HepG2 (cell line): ENCODE measurements around the gene HMCN1. TPM values are rescaled to one million over a fixed set of nuclear protein-coding genes. Genes with fewer than 3 reads are reported as not detected.

Experiments used
- ATAC-seq: fragments of 200-7000 bp; cut with Tn5 transposase; 3 replicates; pipeline ENCODE4 v1.9.1; 2020; ENCODE audit warnings: mild to moderate bottlenecking, moderate library complexity
- BruUV-seq: library from RNA; stranded (reverse); fragments of 400-500 nt; replicated peaks from 2 replicates; lab custom pipeline; 2021; lab: Mats Ljungman, UMichigan
- CTCF ChIA-PET: fragments of 300-600 bp; formaldehyde crosslinking; extraction: SDS; loops from one replicate; lab custom pipeline; 2021; ENCODE audit warnings: low total read pairs, inconsistent platforms, low intra/inter-chr PET ratio; lab: Yijun Ruan, JAX
- POLR2A ChIA-PET: fragments of 350-600 bp; sonication (Branson Sonifier 250); formaldehyde crosslinking; loops from one replicate; lab custom pipeline; 2020; ENCODE audit warnings: antibody characterized with exemption, inconsistent platforms; lab: Yijun Ruan, JAX
- DNase-seq: peaks from one replicate; pipeline ENCODE4 v3.0.0-alpha.2; 2015; ENCODE audit warnings: low spot score
- FAIRE-seq: peaks from 3 replicates; lab custom pipeline; 2011; peaks lifted over from hg19 to GRCh38; lab: Jason Lieb, UNC
- H2AFZ ChIP-seq: one replicate; pipeline ENCODE4 v1.6.1; 2011; ENCODE audit warnings: low read length, inconsistent platforms
- H3K27ac ChIP-seq: fragments of 300-600 bp; 3 replicates; pipeline ENCODE4 v1.8.0; 2011; ENCODE audit warnings: mixed run types, mild to moderate bottlenecking, mixed read lengths, low read length, inconsistent platforms; ENCODE audit not compliant: insufficient read depth; ENCODE audit errors: extremely low read length
- H3K27me3 ChIP-seq, 2 experiments: fragments of 200-600 bp in 1 of 2; 2 replicates in 1 of 2; 3 replicates in 1 of 2; pipeline versions ENCODE4 v1.6.0 to v1.8.0; 2011; ENCODE audit warnings: low read length in 2 of 2, mild to moderate bottlenecking in 2 of 2, moderate library complexity in 2 of 2, inconsistent platforms in 1 of 2; ENCODE audit not compliant: insufficient read depth in 2 of 2, control insufficient read depth in 1 of 2
- H3K36me3 ChIP-seq, 2 experiments: fragments of 200-600 bp in 1 of 2; replicated peaks in 1 of 2; 2 replicates in 1 of 2; 3 replicates in 1 of 2; pipeline versions ENCODE4 v1.5.1 to v1.8.0; 2011; ENCODE audit warnings: low read length in 2 of 2, inconsistent platforms in 1 of 2; ENCODE audit not compliant: insufficient read depth in 2 of 2, control insufficient read depth in 1 of 2
- H3K4me1 ChIP-seq: 2 replicates; pipeline ENCODE4 v1.5.1; 2012; ENCODE audit warnings: low read length, inconsistent platforms; ENCODE audit not compliant: insufficient read depth
- H3K4me2 ChIP-seq: 2 replicates; pipeline ENCODE4 v1.6.0; 2011; ENCODE audit warnings: low read depth, low read length, inconsistent platforms
- H3K4me3 ChIP-seq, 3 experiments: fragments of 200-600 bp in 1 of 3; sonication (generic), shearing (Covaris generic) in 1 of 3; replicated peaks in 1 of 3; 2 replicates each; pipeline ENCODE4 v1.5.1; 2011 to 2016; ENCODE audit warnings: low read length in 3 of 3, inconsistent platforms in 2 of 3, low read depth in 2 of 3, mild to moderate bottlenecking in 2 of 3, control low read depth in 1 of 3, mixed read lengths in 1 of 3; ENCODE audit not compliant: insufficient read depth in 1 of 3
- H3K79me2 ChIP-seq: one replicate; pipeline ENCODE4 v1.6.1; 2011; ENCODE audit warnings: low read length, inconsistent platforms; ENCODE audit not compliant: insufficient read depth
- H3K9ac ChIP-seq: 2 replicates; pipeline ENCODE4 v1.6.0; 2011; ENCODE audit warnings: mild to moderate bottlenecking, low read depth, low read length, inconsistent platforms; ENCODE audit not compliant: insufficient read depth
- H3K9me3 ChIP-seq: 2 replicates; pipeline ENCODE4 v1.5.1; 2012; ENCODE audit warnings: mild to moderate bottlenecking, low read length
- H4K20me1 ChIP-seq: 2 replicates; pipeline ENCODE4 v1.6.0; 2011; ENCODE audit warnings: inconsistent platforms, mild to moderate bottlenecking, low read length, moderate library complexity; ENCODE audit not compliant: insufficient read depth
- GPBP1L1 ChIP-seq: sonication (generic); formaldehyde crosslinking; IDR thresholded peaks from 2 replicates; pipeline ENCODE4 v1.5.0; 2020; ENCODE audit warnings: mild to moderate bottlenecking, missing genetic modification reagents
- KMT2B ChIP-seq: IDR thresholded peaks from 2 replicates; pipeline ENCODE4 v1.6.1; 2016; ENCODE audit warnings: missing genetic modification reagents, missing compliant biosample characterization
- SMARCC2 ChIP-seq: fragments of 450-650 bp; IDR thresholded peaks from 2 replicates; pipeline ENCODE4 v1.6.1; 2017; ENCODE audit warnings: antibody characterized with exemption, mild to moderate bottlenecking
- SMC3 ChIP-seq: IDR thresholded peaks from 2 replicates; pipeline ENCODE4 v1.6.1; 2011; ENCODE audit warnings: low read length, improper control_type of control experiment
- SP4 ChIP-seq: sonication (generic); formaldehyde crosslinking; IDR thresholded peaks from 2 replicates; pipeline ENCODE4 v1.8.1; 2023; ENCODE audit warnings: mild to moderate bottlenecking, missing genetic modification reagents
- SRY ChIP-seq: sonication (generic); formaldehyde crosslinking; IDR thresholded peaks from 2 replicates; pipeline ENCODE4 v1.8.0; 2022; ENCODE audit warnings: mild to moderate bottlenecking, missing genetic modification reagents
- ZNF343 ChIP-seq: sonication (generic); formaldehyde crosslinking; IDR thresholded peaks from 2 replicates; pipeline ENCODE4 v1.4.0; 2020; ENCODE audit warnings: mild to moderate bottlenecking, missing genetic modification reagents
- ZNF703 ChIP-seq: sonication (generic); formaldehyde crosslinking; IDR thresholded peaks from 2 replicates; pipeline ENCODE4 v1.5.1; 2020; ENCODE audit warnings: missing genetic modification reagents, mild to moderate bottlenecking, moderate library complexity, borderline replicate concordance
- ZNF891 ChIP-seq: sonication (generic); formaldehyde crosslinking; IDR thresholded peaks from 2 replicates; pipeline ENCODE4 v1.5.0; 2020; ENCODE audit warnings: mild to moderate bottlenecking, missing genetic modification reagents
- WGBS: methylation state at CpG from one replicate; pipeline ENCODE4 v1.1.6; 2017; ENCODE audit warnings: low lambda C conversion rate; 5-methylcytosine and 5-hydroxymethylcytosine counted together
- in situ Hi-C: cut with HindIII; loops from 2 replicates; pipeline ENCODE4 v1.10.0; 2017; ENCODE audit warnings: low pct_unique_long_range_greater_than_20kb; ENCODE audit not compliant: extremely low pct_ligation_motif_present
- intact Hi-C: fragments of 100-400 bp; cut with micrococcal nuclease; formaldehyde crosslinking; loops from one replicate; pipeline ENCODE4 v1.10.0; 2022; ENCODE audit not compliant: unreplicated experiment
- polyA plus RNA-seq, 8 experiments: library from polyadenylated mRNA; depleted of rRNA in 3 of 8; stranded (reverse) in 7 of 8; unstranded in 1 of 8; fragments of >200 nt; fragmentation: Illumina TruSeq in 4 of 8; extraction: Trizol in 4 of 8; gene quantifications; 2 replicates each; pipeline versions ENCODE4 v1.2.1 to v1.2.3, GENCODE V29; 2011 to 2016; ENCODE audit warnings: low read depth in 4 of 8, missing spikeins in 1 of 8, mixed read lengths in 1 of 8; ENCODE audit not compliant: insufficient read depth in 1 of 8
- total RNA-seq, 5 experiments: library from RNA; depleted of rRNA; stranded (reverse); fragments of >200 nt; fragmentation: Illumina TruSeq; extraction: Trizol; gene quantifications; 2 replicates each; pipeline ENCODE4 v1.2.3, GENCODE V29; 2016; ENCODE audit warnings: low read depth in 1 of 5

The HMCN1 gene
- total and polyA plus RNA-seq, 2 of the 13 experiments (the other 11 are each of a cell fraction or from before 2014, with no cell fraction given), result 0.03 TPM; not detected in 1

GRCh38 chr1:185972096-185972850, 238.1 kb downstream of the HMCN1 start:
- WGBS, result under 1% methylated on average over 3 of the region's 3 CpGs
- DNase-seq (no peak), ATAC-seq (no peak), FAIRE-seq (no peak)
- no peaks in the 10 kb centered on the region for H3K27me3 ChIP-seq
- CTCF ChIA-PET, result no interaction called here
- no peak overlapping the region for H3K4me2 ChIP-seq
- no peaks in the 10 kb centered on the region for H3K9me3 ChIP-seq
- H3K36me3 ChIP-seq, result no peaks in the 10 kb centered on the region
- BruUV-seq, result no TSS peak
- no peak overlapping the region for H3K4me3 ChIP-seq
- in situ Hi-C loops (no loop called here), intact Hi-C loops (no loop called here)
- no peak overlapping the region for H2AFZ ChIP-seq
- TF ChIP-seq GPBP1L1 (CRISPR knock-in tag) (no peak), SP4 (CRISPR knock-in tag) (no peak), ZNF891 (CRISPR knock-in tag) (no peak)
- POLR2A ChIA-PET, result no interaction called here
- H3K79me2 ChIP-seq, result no peaks in the 10 kb centered on the region
- H4K20me1 ChIP-seq, result no peaks in the 10 kb centered on the region
- H3K27ac ChIP-seq, result no peak overlapping the region
- no peaks in the 10 kb centered on the region for H3K4me1 ChIP-seq
- no peak overlapping the region for H3K9ac ChIP-seq

GRCh38 chr1:185973645-185974044, 239.5 kb downstream of the HMCN1 start:
- ATAC-seq (no peak), FAIRE-seq (no peak), DNase-seq (no peak)
- H3K36me3 ChIP-seq, result no peaks in the 10 kb centered on the region
- H3K27me3 ChIP-seq, result no peaks in the 10 kb centered on the region
- no peak overlapping the region for H3K4me3 ChIP-seq
- H3K27ac ChIP-seq, result no peak overlapping the region
- H3K4me1 ChIP-seq, result no peaks in the 10 kb centered on the region
- no peak overlapping the region for H2AFZ ChIP-seq
- no peak overlapping the region for H3K4me2 ChIP-seq
- no peak for TF ChIP-seq KMT2B (CRISPR knock-in tag)
- no peak for TF ChIP-seq ZNF343 (CRISPR knock-in tag)
- TF ChIP-seq SMC3, result no peak
- TF ChIP-seq SMARCC2, result no peak
- TF ChIP-seq SRY, result no peak
- no peak for TF ChIP-seq ZNF703 (CRISPR knock-in tag)
- TF ChIP-seq, all 625 proteins: peak for 0
- H3K9ac ChIP-seq, result no peak overlapping the region
- H3K79me2 ChIP-seq, result no peaks in the 10 kb centered on the region
- POLR2A ChIA-PET, result no interaction called here
- H4K20me1 ChIP-seq, result no peaks in the 10 kb centered on the region
- in situ Hi-C loops (no loop called here), intact Hi-C loops (no loop called here)
- BruUV-seq, result no TSS peak
- H3K9me3 ChIP-seq, result no peaks in the 10 kb centered on the region
- 4% methylated on average over 1 of the region's 1 CpG for WGBS
- CTCF ChIA-PET, result no interaction called here
